Testis (tissue), 3 donors: Measurements from ENCODE around the gene HGS. TPM values are rescaled to one million over a fixed set of nuclear protein-coding genes. Genes with fewer than 3 reads are reported as not detected.

ENCODE experiments used
- DNase-seq: peaks from one replicate; pipeline ENCODE4 v3.0.0-alpha.2; 2019
- H3K27ac ChIP-seq, 2 donors: fragments of 200-600 bp; sonication (generic); one replicate each; pipeline ENCODE4 v1.5.1; 2019
- H3K27me3 ChIP-seq: fragments of 200-600 bp; sonication (generic); one replicate; pipeline ENCODE4 v1.5.1; 2019
- H3K36me3 ChIP-seq: fragments of 200-600 bp; sonication (generic); one replicate; pipeline ENCODE4 v1.5.1; 2017; ENCODE audit warnings: low read depth; ENCODE audit errors: missing control alignments
- H3K4me1 ChIP-seq: fragments of 200-600 bp; sonication (generic); one replicate; pipeline ENCODE4 v1.5.1; 2019
- H3K4me3 ChIP-seq, 2 donors: fragments of 200-600 bp; sonication (generic); one replicate each; pipeline ENCODE4 v1.5.1; 2017 to 2019
- H3K9me3 ChIP-seq: fragments of 200-600 bp; sonication (generic); one replicate; pipeline ENCODE4 v1.5.1; 2017
- POLR2A ChIP-seq: fragments of 450-650 bp; IDR thresholded peaks from one replicate; pipeline ENCODE4 v1.6.1; 2017; ENCODE audit warnings: antibody characterized with exemption, mild to moderate bottlenecking, moderate library complexity
- WGBS, 2 donors: methylation state at CpG; one replicate each; pipeline ENCODE4 v1.1.5; 2018; 5-methylcytosine and 5-hydroxymethylcytosine counted together
- intact Hi-C: fragments of 100-400 bp; cut with DNase I; formaldehyde crosslinking; loops from one replicate; pipeline ENCODE4 v1.15.1; 2023; ENCODE audit warnings: low total_unique reads
- polyA plus RNA-seq: library from polyadenylated mRNA; stranded (reverse); fragments of 350-450 nt; fragmentation: Illumina TruSeq; extraction: RNeasy Lipid Tissue Mini Kit (QIAGEN cat#74804); gene quantifications from one replicate; pipeline ENCODE4 v1.2.3, GENCODE V29; 2014; ENCODE audit warnings: low read depth, low replicate concordance; ENCODE audit not compliant: insufficient read depth
- total RNA-seq, 2 donors: library from RNA; depleted of rRNA; stranded (reverse); fragments of >200 nt; gene quantifications; one replicate each; pipeline ENCODE4 v1.2.3, GENCODE V29; 2016
- TF ChIP-seq, protein P1 (sequence below), 3 experiments: fragments of 450-650 bp in 2 of 3; fragments of 200-600 bp in 1 of 3; sonication (generic) in 1 of 3; IDR thresholded peaks; one replicate each; pipeline ENCODE4 v1.5.1; 2016 to 2019; ENCODE audit warnings: antibody characterized with exemption in 3 of 3, mild to moderate bottlenecking in 2 of 3, moderate library complexity in 1 of 3

The HGS gene
- total and polyA plus RNA-seq, 3 donors from 2014 or later = 154 to 182 (median 160) TPM

DNA sequence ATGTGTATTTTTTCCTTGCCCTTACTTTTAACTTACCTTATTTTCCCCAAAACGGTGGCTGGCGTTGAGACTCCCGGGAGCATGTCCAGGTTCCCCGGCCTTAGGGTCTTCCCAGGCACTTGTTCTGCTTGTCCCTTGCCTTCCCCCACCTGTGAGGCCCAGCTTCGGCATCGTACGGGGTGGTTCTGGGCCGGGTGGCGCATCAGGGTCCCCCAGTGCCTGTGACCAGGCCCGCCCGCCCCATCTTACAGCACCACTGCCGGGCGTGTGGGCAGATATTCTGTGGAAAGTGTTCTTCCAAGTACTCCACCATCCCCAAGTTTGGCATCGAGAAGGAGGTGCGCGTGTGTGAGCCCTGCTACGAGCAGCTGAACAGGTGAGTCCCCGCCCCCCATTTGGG, 7.4 kb downstream of the HGS start:
- Histone ChIP-seq H3K27ac (no peak overlapping the region), H3K9me3 (no peaks in the 10 kb centered on the region), H3K4me3 (no peak overlapping the region), H3K27me3 (no peaks in the 10 kb centered on the region), H3K4me1 (no peaks in the 10 kb centered on the region), H3K36me3 (no peaks in the 10 kb centered on the region)
- TF ChIP-seq, protein P1, sequence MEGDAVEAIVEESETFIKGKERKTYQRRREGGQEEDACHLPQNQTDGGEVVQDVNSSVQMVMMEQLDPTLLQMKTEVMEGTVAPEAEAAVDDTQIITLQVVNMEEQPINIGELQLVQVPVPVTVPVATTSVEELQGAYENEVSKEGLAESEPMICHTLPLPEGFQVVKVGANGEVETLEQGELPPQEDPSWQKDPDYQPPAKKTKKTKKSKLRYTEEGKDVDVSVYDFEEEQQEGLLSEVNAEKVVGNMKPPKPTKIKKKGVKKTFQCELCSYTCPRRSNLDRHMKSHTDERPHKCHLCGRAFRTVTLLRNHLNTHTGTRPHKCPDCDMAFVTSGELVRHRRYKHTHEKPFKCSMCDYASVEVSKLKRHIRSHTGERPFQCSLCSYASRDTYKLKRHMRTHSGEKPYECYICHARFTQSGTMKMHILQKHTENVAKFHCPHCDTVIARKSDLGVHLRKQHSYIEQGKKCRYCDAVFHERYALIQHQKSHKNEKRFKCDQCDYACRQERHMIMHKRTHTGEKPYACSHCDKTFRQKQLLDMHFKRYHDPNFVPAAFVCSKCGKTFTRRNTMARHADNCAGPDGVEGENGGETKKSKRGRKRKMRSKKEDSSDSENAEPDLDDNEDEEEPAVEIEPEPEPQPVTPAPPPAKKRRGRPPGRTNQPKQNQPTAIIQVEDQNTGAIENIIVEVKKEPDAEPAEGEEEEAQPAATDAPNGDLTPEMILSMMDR (IDR thresholded peaks at IDR 0.05) = no peak
- no peak for TF ChIP-seq POLR2A
- intact Hi-C loops = no loop called here
- WGBS, 2 donors = 93 to 94% methylated on average over 16 to 18 of the region's 18 CpGs
- no peak for DNase-seq

DNA sequence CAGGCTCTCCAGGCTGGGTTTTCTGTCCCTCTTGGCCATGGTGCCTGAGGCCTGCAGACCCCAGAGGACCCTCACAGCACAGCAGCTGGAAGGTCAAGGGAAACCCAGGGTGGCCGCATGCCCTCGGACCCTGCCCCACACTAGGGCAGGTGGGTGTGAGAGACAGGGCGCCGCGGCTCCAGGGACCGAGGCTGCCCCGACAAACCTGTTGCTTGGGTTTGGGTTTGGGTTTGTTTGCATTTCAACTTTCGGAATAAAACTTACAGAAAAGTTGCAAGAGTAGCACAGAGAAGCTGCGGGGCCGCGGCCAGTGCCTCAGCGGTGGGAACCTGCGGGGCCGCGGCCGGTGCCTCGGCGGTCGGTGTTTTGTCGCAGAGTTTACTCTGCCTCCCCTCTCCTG, 7.8 kb downstream of the HGS start:
- WGBS, 2 donors = 96 to 97% methylated on average over 17 to 20 of the region's 20 CpGs
- intact Hi-C loops = no loop called here

DNA sequence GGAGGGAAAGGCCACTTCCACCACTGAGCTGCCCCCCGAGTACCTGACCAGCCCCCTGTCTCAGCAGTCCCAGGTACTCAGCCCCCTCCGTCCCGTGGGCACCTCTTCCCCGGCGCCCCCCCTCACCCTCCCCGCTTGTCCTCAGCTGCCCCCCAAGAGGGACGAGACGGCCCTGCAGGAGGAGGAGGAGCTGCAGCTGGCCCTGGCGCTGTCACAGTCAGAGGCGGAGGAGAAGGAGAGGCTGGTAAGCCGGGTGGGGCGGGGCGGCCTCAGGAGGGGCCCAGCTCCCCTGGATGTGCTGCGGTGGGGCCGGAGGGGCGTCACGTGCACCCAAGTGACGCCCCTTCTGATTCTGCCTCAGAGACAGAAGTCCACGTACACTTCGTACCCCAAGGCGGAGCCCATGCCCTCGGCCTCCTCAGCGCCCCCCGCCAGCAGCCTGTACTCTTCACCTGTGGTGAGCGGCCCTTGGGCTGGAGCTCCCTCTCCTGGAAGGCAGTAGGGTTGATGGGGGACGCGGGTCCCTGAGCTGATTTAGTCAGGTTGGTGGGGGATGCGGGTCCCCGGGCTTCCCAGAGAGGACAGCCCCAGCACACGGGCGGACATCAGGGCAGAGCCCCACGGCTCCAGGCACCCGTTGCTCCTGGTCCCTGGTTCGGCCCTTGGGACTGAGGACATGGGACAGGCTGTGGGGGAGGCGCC, 9.8 kb downstream of the HGS start:
- Histone ChIP-seq H3K27me3 (no peaks in the 10 kb centered on the region), H3K27ac (no peak overlapping the region), H3K9me3 (no peaks in the 10 kb centered on the region), H3K36me3 (no peaks in the 10 kb centered on the region), H3K4me1 (no peaks in the 10 kb centered on the region), H3K4me3 (no peak overlapping the region)
- 87% methylated on average over 11 to 34 of the region's 35 CpGs for WGBS, 2 donors
- intact Hi-C loops = no loop called here
- DNase-seq = no peak
- TF ChIP-seq, protein P1 (IDR thresholded peaks at IDR 0.05) = no peak
- no peak for TF ChIP-seq POLR2A

More for the DNA sequence above, 7.8 kb downstream of the HGS start:
- H3K4me3 ChIP-seq = no peak overlapping the region
- H3K27me3 ChIP-seq = no peaks in the 10 kb centered on the region
- TF ChIP-seq, protein P1 (IDR thresholded peaks at IDR 0.05) = no peak
- TF ChIP-seq POLR2A = no peak
- no peaks in the 10 kb centered on the region for H3K9me3 ChIP-seq
- no peaks in the 10 kb centered on the region for H3K4me1 ChIP-seq
- no peak overlapping the region for H3K27ac ChIP-seq
- H3K36me3 ChIP-seq = no peaks in the 10 kb centered on the region
- DNase-seq = no peak

DNA sequence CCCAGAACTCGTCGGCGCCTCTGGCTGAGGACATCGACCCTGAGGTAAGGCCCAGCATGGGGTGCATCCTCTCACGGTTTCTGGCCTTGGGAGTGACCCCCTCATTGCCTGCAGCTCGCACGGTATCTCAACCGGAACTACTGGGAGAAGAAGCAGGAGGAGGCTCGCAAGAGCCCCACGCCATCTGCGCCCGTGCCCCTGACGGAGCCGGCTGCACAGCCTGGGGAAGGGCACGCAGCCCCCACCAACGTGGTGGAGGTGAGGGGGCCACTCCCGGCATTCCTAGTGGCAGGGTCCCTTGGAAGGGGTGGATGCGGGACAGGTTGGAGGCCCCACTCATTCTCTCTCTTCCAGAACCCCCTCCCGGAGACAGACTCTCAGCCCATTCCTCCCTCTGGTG, 11.0 kb downstream of the HGS start:
- no peaks in the 10 kb centered on the region for H3K36me3 ChIP-seq
- intact Hi-C loops = no loop called here
- TF ChIP-seq, protein P1 (IDR thresholded peaks at IDR 0.05) = no peak
- no peak for TF ChIP-seq POLR2A

DNA sequence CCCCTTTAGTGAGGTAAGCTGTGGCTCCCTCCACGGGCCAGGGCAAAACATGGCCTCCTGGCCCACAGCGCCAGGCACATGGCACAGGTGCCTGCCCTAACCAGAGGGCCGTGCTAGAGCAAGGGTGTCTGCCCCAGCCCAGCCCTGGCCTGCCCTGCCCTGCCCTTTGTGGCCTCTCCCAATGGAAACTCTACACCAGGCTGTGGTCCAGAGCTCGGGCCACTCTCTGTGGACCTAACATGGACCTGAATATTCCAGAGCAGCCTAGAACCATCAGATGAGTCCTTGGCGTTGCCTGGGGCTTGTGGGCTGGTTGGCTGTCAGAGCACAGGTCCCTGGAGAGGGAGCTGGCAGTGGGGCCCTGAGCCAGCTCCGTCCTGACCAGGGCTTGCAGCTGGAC, 11.4 kb downstream of the HGS start:
- no peaks in the 10 kb centered on the region for H3K36me3 ChIP-seq

More for the DNA sequence above, 11.0 kb downstream of the HGS start:
- Histone ChIP-seq H3K4me1 (no peaks in the 10 kb centered on the region), H3K4me3 (no peak overlapping the region), H3K27me3 (no peaks in the 10 kb centered on the region), H3K27ac (no peak overlapping the region), H3K9me3 (no peaks in the 10 kb centered on the region)
- no peak for DNase-seq
- WGBS, 2 donors = 86 to 94% methylated on average over 6 to 19 of the region's 19 CpGs

More for the DNA sequence above, 11.4 kb downstream of the HGS start:
- no peak for DNase-seq
- Histone ChIP-seq H3K9me3 (no peaks in the 10 kb centered on the region), H3K27ac (no peak overlapping the region), H3K4me3 (no peak overlapping the region), H3K4me1 (no peaks in the 10 kb centered on the region), H3K27me3 (no peaks in the 10 kb centered on the region)
- TF ChIP-seq, protein P1 (IDR thresholded peaks at IDR 0.05) = no peak
- 84% methylated on average over 6 of the region's 6 CpGs; no CpG with 5 or more reads in 1 of the 2 donors for WGBS, 2 donors
- intact Hi-C loops = no loop called here
